Right forelimb (tissue), 1 donor: ENCODE measurements around the gene APAF1.
"Not testable (repeated sequence)": the region's sequence is repeated elsewhere in the genome, so short reads cannot be mapped to it uniquely, and the experiment has no call there.

ENCODE experiments used
- DNase-seq: peaks from one replicate; pipeline ENCODE4 v3.0.0-alpha.2; 2018

APAF1 gene, protein sequence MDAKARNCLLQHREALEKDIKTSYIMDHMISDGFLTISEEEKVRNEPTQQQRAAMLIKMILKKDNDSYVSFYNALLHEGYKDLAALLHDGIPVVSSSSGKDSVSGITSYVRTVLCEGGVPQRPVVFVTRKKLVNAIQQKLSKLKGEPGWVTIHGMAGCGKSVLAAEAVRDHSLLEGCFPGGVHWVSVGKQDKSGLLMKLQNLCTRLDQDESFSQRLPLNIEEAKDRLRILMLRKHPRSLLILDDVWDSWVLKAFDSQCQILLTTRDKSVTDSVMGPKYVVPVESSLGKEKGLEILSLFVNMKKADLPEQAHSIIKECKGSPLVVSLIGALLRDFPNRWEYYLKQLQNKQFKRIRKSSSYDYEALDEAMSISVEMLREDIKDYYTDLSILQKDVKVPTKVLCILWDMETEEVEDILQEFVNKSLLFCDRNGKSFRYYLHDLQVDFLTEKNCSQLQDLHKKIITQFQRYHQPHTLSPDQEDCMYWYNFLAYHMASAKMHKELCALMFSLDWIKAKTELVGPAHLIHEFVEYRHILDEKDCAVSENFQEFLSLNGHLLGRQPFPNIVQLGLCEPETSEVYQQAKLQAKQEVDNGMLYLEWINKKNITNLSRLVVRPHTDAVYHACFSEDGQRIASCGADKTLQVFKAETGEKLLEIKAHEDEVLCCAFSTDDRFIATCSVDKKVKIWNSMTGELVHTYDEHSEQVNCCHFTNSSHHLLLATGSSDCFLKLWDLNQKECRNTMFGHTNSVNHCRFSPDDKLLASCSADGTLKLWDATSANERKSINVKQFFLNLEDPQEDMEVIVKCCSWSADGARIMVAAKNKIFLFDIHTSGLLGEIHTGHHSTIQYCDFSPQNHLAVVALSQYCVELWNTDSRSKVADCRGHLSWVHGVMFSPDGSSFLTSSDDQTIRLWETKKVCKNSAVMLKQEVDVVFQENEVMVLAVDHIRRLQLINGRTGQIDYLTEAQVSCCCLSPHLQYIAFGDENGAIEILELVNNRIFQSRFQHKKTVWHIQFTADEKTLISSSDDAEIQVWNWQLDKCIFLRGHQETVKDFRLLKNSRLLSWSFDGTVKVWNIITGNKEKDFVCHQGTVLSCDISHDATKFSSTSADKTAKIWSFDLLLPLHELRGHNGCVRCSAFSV (N-terminal part only)

DNA sequence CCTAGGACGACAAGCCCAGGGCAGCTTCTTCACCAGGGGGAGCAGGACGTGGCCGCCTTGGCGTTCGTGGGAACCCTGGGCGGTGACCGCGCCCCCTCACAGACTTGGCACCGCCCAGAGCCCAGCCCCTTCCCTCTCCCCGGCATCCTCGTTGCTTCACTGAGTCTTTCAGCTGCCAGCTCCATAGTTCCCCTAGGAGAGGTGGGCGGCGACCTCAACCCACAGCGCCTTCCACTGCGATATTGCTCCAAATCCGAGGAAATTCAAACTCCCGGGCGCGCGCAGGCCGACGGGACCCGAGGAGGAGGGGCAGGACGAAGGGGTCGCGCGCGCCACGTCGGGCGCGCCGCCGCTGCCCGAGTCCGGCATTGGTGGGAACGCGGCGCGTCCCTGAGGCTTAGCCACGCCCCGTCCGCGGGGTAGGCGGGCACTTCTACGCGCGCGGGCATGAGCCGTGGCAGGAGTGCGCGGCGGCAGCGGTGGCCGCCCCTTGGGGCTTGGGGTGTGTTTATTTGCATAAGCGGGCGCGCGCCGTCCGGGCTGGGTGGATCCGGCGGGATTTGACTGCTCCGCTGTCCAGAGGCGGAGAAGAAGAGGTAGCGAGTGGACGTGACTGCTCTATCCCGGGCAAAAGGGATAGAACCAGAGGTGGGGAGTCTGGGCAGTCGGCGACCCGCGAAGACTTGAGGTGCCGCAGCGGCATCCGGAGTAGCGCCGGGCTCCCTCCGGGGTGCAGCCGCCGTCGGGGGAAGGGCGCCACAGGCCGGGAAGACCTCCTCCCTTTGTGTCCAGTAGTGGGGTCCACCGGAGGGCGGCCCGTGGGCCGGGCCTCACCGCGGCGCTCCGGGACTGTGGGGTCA is at the start of gene APAF1, which contains the start of gene IKBIP:
TSS of gene APAF1 (plus strand) at position 579 of the 860 bp plus-strand sequence. CDS start 3,070 bp downstream, outside the sequence.
TSS of gene IKBIP (minus strand) at position 77 of the 860 bp plus-strand sequence. CDS start 87 bp downstream, outside the sequence.
- peak; percentile 99 for DNase-seq

DNA sequence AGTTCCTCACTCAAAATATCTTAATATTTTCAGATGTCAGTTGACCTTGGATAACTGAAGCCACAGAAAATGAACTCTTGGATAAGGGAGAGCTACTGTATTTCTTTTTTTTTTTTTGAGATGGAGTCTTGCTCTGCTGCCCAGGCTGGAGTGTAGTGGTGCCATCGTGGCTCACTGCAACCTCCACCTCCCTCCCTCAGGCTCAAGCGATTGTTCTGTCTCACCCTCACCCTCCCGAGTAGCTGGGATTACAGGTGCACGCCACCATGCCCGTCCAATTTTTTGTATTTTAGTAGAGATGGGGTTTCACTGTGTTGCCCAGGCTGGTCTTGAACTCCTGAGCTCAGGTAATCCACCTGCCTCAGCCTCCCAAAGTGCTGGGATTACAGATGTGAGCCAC is 47.8 kb upstream of the APAF1 start:
- not testable (repeated sequence) for DNase-seq

DNA sequence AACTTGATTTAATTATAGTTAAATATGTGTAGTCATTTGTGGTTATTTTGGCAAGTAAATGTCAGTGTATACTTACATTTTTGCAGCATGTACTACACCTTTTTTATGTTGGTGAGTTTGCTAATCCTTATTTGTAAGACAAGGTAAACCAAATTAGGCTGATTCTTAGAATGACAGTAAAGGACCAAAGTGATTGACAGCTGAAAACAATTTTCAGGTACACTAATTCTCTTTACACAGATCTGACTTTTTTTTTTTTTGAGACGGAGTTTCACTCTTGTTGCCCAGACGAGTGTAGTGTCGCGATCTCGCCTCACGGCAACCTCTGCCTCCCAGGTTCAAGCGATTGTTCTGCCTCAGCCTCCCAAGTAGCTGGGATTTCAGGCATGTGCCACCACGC is 43.2 kb upstream of the APAF1 start:
- no peak for DNase-seq

DNA sequence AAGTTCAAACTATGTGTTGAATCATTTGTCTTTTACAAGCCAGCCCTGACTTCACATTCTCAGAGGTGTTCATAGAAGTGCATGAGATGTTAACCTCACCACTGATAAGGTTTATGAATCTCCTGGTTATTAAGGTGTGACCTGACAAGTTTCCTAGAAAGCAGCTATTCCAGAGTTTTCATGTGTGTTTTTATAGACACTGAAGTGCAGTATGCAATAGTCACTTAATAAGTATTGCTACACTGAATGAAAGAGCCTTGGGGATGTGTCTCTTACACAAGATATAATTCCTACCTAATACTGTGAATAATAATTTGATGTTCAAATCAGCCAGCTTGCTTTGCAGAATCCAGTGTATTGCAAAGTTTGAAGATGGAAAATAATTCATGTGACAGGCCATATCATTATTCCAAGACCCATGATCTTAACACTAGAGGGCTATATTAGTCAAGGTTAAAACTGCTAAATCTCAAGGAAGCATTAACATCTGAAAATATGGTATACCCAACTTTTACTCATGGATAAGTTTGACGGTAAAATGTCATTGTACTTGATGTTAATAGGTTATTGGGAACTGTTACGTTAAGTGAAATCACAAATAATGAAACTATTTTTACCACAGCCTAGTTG is 38.6 kb upstream of the APAF1 start:
- DNase-seq = no peak

DNA sequence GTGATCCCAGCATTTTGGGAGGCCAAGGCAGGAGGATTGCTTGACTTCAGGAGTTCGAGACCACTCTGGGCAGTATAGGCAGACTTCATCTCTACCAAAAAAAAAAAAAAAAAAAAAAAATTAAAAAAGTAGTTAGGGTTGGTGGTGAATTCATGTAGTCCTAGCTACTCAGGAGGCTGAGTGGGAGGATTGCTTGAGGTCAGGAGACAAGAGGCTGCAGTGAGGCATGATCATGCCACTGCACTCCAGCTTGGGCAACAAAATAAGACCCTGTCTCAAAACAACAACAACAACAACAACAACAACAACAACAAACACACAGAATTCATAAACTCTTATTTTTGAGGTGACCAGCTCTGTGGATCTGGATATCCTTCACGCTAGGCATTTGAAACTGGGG is 34.5 kb upstream of the APAF1 start:
- DNase-seq = no peak

DNA sequence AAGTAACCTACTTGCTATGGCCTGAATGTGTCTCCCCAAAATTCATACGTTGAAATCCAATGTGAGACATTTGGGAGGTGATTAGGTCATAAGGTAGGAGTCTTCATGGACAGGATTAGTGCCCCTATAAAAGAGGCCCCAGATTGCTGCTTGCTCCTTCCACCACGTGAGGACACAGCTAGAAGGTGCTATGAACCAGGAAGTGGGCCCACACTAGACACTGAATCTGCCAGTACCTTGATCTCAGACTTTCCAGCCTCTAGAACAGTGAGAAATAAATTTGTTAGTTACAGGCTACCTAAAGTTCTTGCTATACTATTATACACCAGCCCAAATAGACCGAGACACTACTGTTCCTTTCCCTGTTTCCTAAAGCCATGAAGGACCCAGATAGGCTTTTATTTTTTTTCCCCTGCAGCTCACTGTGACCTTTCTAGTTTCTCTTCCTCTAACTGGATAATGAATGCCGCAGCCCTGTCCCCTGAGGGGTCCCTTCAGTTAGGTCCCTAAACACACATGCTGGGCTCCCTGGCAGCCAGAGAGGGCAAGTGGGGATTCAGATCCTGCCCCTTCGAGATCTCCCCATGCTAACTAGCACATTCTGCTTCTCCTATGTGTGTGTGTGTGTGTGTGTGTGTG is 32.3 kb upstream of the APAF1 start:
- no peak for DNase-seq

DNA sequence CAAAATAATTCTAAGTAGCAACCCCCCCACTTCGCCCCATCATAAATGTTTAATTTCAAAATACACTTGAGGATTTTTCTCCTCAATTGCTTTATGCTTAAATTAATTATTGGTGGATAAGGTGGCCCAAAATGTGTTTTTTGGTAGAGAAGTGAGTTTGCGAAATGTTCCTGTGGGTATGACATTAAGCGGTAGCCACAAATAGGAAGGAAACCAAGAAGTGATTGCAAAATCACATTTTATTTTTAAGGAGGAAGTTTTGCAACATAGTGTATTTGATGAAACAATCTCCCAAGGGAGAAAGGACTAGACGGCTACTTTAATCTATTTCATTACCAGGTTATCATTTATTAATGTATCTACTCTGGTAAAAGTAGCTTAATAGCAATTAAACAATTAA is 26.1 kb upstream of the APAF1 start:
- DNase-seq = no peak

DNA sequence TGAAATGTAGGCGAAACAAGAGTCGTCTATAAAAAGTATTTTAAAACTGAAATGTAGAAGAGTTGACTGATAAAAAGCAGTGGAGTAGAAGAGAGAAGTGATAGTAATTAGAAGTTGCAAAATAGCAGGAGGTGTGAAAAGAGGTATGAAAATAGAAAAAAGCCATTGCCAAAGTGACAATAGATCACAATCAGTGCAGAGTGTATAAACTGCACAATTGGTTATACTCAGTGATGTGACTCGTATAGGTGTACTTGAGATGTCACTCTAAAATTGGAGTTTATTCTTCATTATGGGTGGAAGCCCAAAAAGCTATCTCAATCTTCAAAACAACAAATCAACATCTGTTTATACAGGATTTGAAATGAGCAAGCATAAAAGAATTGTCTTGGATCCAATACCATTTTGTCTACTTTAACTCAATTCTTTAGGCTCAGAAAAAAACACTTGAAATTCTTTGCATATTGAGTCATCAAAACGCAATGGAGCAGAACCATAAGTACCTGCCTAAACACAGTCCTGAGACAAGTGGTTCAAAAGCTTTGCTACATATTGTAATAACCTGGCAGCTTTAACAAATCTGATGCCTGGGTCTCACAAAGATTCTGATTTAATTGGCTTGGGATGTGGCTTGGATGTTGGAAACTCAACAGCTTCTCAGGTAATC is 9.3 kb upstream of the APAF1 start:
- no peak for DNase-seq

DNA sequence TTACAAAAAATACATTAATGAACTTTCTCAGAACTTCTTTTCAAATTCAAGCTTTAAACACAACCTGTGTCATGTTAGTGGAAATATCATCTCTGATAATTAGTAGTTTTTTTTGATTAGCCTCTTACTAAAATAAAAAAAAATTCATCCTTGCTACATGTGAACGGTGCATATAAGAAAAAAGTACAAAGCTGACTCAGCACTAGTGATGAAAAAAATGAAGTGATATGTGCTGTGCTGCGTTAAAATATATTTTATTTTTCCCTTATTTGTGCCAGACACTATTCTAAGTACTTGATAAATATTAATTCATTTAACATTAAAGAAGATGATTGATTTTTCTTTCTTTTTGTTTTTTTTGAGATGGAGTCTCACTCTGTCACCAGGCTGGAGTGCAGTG is 8.0 kb upstream of the APAF1 start:
- DNase-seq = no peak

DNA sequence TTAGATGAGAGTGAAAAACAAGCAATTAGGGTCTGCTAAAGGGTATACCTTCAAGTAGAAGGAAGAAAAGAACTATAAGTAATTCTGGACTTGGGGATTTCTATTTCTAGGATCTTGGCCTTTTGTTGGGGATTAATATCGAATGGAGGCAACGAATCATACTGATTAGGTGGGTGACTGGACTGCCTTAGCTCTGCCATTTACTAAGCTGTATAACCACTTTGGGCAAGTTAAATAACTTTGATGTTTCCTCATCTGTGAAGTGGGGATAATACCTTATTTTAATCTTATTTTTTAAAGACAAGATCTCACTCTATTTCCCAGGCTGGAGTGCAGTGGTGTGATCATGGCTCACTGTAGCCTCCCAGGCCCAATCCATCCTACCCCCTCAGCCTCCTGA is 7.1 kb upstream of the APAF1 start:
- no peak for DNase-seq

DNA sequence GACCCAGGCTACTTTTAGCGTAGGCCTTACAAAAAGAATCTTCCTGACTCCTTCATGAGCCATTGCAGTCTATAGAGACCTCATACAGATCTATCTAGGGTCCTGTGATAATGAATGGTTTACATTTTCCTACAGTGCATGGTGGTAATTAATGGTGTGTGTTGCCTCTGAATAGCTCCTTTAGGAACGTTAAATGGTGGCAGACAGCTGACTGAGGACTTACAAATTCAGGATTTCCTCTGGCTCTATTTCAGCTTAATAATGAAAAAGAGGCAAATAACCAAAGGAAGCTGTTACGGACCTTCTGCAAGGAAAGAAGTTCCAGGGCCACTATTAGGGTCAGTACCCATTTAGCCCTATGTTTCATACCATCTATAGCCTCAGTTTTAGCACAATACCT is 5.6 kb upstream of the APAF1 start:
- DNase-seq = no peak

DNA sequence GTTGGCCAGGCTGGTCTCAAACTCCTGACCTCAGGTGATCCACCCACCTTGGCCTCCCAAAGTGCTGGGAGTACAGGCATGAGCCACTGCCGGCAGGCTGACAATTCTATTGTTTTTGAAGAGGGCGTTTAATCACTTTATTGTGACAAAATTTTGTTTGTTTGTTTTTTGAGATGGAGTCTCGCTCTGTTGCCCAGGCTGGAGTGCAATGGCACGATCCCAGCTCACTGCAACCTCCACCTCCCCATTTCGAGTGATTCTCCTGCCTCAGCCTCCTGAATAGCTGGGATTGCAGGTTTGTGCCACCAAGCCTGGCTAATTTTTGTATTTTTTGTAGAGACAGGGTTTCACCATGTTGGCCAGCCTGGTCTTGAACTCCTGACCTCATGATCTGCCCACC is 2.3 kb upstream of the APAF1 start:
- DNase-seq = not testable (repeated sequence)

DNA sequence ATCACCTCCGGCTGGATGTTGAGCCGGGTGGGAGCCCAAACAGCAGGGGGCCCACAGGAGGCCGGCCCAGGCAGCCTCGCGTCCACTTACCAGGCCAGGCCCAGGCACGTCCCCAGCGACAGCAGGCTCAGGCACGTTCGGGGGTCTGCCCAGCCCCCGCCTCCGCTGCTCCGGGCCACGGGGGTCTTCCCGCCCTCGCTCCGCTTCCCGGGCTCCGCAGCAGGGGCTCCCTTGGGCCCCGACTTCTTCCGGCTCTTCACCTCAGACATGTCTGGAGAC is 718 bp upstream of the APAF1 start:
- DNase-seq = no peak

DNA sequence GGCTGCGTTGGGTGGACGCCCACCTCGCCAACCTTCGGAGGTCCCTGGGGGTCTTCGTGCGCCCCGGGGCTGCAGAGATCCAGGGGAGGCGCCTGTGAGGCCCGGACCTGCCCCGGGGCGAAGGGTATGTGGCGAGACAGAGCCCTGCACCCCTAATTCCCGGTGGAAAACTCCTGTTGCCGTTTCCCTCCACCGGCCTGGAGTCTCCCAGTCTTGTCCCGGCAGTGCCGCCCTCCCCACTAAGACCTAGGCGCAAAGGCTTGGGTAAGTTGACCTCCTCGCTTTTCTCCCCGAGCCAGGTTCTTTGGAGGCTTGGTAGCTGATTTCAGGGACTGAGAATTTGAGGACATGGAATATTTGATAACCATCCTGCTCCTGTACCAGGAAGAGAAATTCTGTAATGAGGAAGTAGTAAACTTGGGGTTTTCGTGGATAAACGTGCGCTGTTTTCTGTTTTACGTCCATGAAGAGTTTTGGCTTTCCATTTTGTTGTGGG is 530 bp downstream of the APAF1 start:
- peak; percentile 63 for DNase-seq

DNA sequence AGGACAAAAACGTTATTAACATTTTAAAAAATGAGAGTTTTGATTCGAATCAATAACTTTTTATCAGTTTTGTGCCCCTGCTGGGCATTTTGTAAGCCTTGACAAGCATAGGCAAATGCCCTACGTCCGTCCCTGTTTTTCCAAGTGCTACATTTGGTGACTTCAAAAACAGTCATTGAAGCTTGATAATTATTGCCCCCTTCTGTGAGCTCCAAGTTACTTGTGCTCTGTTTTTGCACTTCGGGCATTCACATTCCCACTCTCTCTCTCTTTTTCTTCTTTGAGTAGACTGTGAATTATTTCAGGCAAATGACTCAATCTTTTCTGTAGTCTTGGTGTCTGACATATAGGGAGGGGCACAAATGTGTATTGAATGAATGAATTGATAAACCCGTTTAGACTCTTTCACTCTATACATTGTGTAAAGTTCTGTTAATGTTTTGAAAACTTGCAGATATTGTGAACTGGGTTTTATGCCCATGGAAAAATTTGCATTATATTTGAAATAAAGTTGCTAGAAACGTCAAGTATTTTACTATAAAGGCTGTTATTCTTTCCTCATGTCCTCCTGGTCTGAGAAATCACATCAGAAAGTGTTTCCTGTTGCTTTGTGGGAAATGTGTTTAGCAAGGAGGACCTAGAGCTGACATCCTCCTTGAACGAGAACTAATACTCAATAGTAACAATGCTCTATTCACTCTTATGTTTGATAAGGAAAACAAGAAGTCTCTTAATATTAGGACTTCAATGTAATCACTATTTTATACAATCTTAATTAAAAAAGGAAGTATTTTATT is 1.4 kb downstream of the APAF1 start:
- no peak for DNase-seq

DNA sequence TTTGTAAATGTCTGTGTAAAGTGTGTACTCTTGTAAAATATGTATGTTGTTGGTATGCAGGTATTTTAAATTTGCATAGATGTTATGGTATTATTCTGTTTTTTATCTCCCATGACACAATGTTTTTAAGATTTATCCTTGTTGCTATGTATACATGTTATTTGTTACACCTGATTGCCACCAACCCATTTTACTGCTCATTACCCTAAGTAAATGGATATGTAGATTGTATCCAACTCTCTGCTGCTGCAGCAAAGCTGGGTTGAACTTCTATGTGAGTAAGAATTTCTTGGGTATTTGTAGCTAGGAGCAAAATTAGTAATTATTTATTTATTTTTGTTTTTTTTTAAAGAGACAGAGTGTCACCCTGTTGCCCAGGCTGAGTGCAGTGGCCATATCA is 6.2 kb downstream of the APAF1 start:
- DNase-seq = no peak

DNA sequence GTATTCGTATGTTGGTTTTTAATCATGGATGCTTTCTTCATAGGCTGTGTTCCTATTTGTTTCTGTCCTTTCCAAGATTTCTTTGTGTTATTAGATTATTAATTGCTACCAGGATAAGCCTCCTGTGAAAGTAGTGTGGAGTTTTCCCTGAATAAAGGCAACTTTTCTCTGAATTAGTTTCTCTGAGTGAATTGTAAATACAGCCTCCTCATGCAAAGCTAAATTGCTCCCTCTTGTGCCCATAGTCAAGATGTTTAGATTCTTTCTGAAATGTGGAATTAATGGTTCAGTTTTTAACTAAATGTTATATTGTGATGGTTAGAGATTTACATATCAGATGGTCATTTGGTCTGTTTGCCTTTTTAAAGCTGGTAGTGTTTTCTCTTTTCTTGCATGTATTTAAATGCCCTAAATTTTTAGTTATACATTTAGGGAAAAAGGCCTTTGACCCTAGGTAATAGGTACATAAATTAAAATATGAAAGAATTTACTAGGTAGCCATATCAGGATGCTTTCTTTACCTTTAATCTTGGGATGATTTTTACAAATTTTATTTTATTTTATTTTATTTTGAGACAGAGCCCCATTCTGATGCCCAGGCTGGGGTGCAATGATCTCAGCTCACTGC is 8.9 kb downstream of the APAF1 start:
- no peak for DNase-seq

DNA sequence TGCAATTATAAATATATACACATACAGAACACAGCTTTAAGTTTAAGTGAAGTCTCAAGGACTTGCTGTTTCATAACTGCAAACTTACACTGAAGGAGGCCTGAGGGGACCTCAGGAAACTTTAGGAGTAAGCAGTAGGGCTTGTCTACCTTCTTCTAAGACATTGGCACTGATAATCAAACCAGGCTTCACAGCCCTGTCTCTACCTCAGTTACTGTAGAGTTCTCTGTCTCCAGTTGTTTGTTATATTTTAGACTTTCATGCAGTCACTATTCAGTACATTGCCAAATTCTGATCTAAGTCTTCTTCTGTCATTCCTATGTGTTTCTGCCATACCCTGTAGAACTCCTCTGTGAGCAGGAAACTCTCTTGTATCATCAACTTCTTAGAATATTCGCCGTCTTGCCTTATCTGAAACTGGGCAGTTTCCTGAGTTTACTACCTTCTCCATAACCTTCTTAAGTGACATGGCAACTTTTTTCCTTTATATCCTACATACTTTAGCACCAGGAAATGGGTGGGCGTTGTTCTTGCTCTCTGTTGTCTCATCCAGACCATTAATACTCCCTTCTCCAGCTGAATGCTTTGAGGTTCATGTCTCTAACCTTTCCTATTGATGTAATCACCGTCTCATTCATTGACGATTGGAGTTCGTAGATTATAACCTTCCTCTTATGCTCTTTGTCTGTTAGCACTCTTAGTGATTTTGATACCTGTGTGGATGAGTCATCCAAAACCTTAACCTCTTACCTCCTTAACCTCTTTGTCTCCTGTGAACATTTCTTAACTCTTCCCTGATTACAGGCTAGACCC is 11.4 kb downstream of the APAF1 start:
- DNase-seq = no peak

DNA sequence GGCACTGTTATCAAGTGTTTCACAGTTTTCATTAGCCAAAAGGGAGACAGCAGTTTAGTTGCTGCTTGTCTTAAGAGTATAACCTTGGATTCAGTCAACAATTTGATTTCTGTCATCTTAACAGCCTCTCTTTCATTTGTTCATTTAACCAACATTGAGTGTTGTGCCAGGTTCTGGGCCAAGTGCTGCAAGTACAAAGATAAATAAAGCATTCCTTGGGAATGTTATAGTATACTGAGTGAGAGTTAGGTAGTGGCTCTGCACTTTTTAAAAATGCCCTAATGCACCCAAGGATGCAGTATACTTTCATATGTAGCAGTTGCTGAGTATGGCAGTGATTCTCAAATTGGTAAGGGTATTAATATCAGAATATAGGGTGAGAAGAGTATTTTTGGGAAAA is 15.4 kb downstream of the APAF1 start:
- DNase-seq = no peak
